K562 (cell line): ENCODE data around the gene NEB.

ENCODE experiments used
- CBFA2T3 ChIP-seq: fragments of 450-650 bp; IDR thresholded peaks from 2 replicates; pipeline ENCODE4 v1.6.1; 2017
- GATA2 ChIP-seq: sonication (generic); formaldehyde crosslinking; IDR thresholded peaks from 2 replicates; pipeline ENCODE4 v1.4.0; 2020; ENCODE audit warnings: mild to moderate bottlenecking, missing genetic modification reagents
- NCOR1 ChIP-seq: fragments of 450-650 bp; IDR thresholded peaks from 2 replicates; pipeline ENCODE4 v1.6.1; 2016; ENCODE audit warnings: mild to moderate bottlenecking, moderate library complexity
- NR4A1 ChIP-seq, 2 experiments: fragments of 250-450 bp in 1 of 2; fragments of 450-650 bp in 1 of 2; sonication (Bioruptor Pico) in 1 of 2; IDR thresholded peaks; 2 replicates each; pipeline versions ENCODE4 v1.4.0 to v1.6.1; 2016 to 2020; ENCODE audit warnings: mild to moderate bottlenecking in 2 of 2, missing compliant biosample characterization in 1 of 2, missing genetic modification characterization in 1 of 2, moderate library complexity in 1 of 2
- NRF1 ChIP-seq, 2 experiments: fragments of 450-650 bp; IDR thresholded peaks in 1 of 2; conservative IDR thresholded peaks in 1 of 2; 2 replicates each; pipeline ENCODE4 v1.6.1; 2014; ENCODE audit warnings: mild to moderate bottlenecking in 2 of 2
- POLR2A ChIP-seq: fragments of 450-650 bp; conservative IDR thresholded peaks from 2 replicates; pipeline ENCODE4 v1.6.1; 2016
- POLR2AphosphoS2 ChIP-seq: IDR thresholded peaks from 2 replicates; pipeline ENCODE4 v1.6.1; 2012; ENCODE audit warnings: low read length, improper control_type of control experiment
- PRPF4 ChIP-seq: fragments of 200-400 bp; formaldehyde crosslinking; IDR thresholded peaks from one replicate; pipeline ENCODE4 v1.6.1; 2017; ENCODE audit warnings: low read length, low read depth, mild to moderate bottlenecking; ENCODE audit not compliant: insufficient read depth, poor library complexity, severe bottlenecking
- SMC3 ChIP-seq: conservative IDR thresholded peaks from 2 replicates; pipeline ENCODE4 v1.6.1; 2011; ENCODE audit warnings: low read depth, low read length, improper control_type of control experiment; ENCODE audit not compliant: insufficient read depth
- SREBF2 ChIP-seq: sonication (generic); formaldehyde crosslinking; IDR thresholded peaks from 2 replicates; pipeline ENCODE4 v1.4.0; 2020; ENCODE audit warnings: mild to moderate bottlenecking, missing genetic modification reagents
- TARDBP ChIP-seq: fragments of 450-650 bp; IDR thresholded peaks from 2 replicates; pipeline ENCODE4 v1.6.1; 2016
- ZC3H8 ChIP-seq: fragments of 450-650 bp; IDR thresholded peaks from 2 replicates; pipeline ENCODE4 v1.6.1; 2017
- ZNF24 ChIP-seq: fragments of 450-650 bp; IDR thresholded peaks from 2 replicates; pipeline ENCODE4 v1.6.1; 2016
- TF ChIP-seq, protein P1 (sequence below): sonication (generic); formaldehyde crosslinking; IDR thresholded peaks from 2 replicates; pipeline ENCODE4 v1.8.0; 2022; ENCODE audit warnings: mild to moderate bottlenecking, low read depth, missing genetic modification reagents

- TF ChIP-seq NR4A1 (CRISPR knock-in tag; IDR thresholded peaks at IDR 0.05) = no peak
- no peak for TF ChIP-seq NR4A1 (tag; IDR thresholded peaks at IDR 0.05)
- no peak for TF ChIP-seq ZC3H8
- TF ChIP-seq POLR2A = no peak
- no peak for TF ChIP-seq GATA2 (CRISPR knock-in tag)
- TF ChIP-seq, protein P1, sequence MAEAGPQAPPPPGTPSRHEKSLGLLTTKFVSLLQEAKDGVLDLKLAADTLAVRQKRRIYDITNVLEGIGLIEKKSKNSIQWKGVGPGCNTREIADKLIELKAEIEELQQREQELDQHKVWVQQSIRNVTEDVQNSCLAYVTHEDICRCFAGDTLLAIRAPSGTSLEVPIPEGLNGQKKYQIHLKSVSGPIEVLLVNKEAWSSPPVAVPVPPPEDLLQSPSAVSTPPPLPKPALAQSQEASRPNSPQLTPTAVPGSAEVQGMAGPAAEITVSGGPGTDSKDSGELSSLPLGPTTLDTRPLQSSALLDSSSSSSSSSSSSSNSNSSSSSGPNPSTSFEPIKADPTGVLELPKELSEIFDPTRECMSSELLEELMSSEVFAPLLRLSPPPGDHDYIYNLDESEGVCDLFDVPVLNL = no peak
- TF ChIP-seq NRF1 (conservative IDR thresholded peaks at IDR 0.05 in 1 of 2, IDR thresholded peaks at IDR 0.05 in 1 of 2) = no peak
- no peak for TF ChIP-seq SREBF2 (CRISPR knock-in tag)
- TF ChIP-seq CBFA2T3 = no peak
- TF ChIP-seq POLR2AphosphoS2 = no peak
- no peak for TF ChIP-seq NCOR1
- TF ChIP-seq ZNF24 = no peak
- no peak for TF ChIP-seq PRPF4
- no peak for TF ChIP-seq TARDBP
- no peak for TF ChIP-seq SMC3
These were observed 46.7 kb upstream of the NEB start for GRCh38 chr2:151780938-151781337.
